ENCODE results near the gene MMD2.

MMD2 gene

DNA sequence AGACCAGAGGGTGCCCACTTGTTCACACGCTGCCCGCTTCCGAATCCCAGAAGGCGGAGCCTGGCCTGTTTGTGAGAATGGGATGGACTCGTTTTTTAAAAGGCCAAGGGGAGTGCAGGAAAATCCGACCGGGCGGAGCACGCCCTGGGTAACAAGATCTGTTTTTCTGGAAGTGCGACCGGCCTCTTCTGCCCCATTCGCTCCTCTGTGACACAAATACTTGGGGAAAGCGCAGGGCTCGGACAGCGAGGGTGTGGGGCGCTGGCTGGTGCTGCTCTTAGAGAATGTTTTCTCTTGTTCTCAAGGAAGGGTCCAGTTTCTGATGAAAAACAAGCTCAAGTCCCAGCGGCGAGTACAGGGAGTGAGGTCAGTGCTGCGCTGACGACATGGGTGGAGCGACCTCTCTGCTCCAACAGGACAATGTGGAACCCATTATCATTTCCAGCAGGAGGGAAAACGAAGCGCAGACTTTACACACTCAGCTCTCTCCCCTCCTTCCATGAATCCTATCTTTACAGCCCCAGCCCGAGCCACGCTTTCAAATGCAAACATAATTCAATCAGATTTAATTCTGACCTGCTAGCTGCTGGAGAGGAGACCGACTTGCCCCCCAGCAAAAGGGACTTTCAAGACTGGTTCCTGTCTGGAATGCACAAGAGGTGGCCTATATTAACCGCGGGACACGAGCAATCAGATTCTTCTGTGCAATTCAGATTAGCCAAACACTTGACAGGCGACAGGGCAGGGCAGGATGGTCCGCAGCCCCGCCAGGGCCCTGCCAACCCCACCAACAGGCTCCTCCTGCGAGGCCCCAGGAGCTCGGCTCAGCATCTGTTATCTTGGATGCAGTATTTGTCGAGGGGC lies 76.6 kb downstream of the MMD2 start:
- TF ChIP-seq CTCF (conservative IDR thresholded peaks at IDR 0.05; ENCODE audit: low read depth, low read length): no peak
- H3K4me3 ChIP-seq (ENCODE audit: low read length): peak overlapping the region; percentile 42

GRCh38 chr7:4880218-4880617 lies 78.8 kb downstream of the MMD2 start:
- DNase-seq (ENCODE audit: low read depth): no peak
- no peak for TF ChIP-seq CTCF (conservative IDR thresholded peaks at IDR 0.05; ENCODE audit: low read depth, low read length)
- no peak overlapping the region for H3K4me3 ChIP-seq (ENCODE audit: low read length)

More for the DNA sequence above, 76.6 kb downstream of the MMD2 start:
- DNase-seq (ENCODE audit: low read depth): no peak

- TF ChIP-seq CTCF (conservative IDR thresholded peaks at IDR 0.05; ENCODE audit: low read depth, low read length): no peak
- H3K4me3 ChIP-seq (ENCODE audit: low read length): no peak overlapping the region
- no peak for DNase-seq (ENCODE audit: low read depth)
Measured at GRCh38 chr7:4879396-4880081, 79.4 kb downstream of the MMD2 start.

GRCh38 chr7:4878336-4879335 lies 80.4 kb downstream of the MMD2 start:
- TF ChIP-seq CTCF (conservative IDR thresholded peaks at IDR 0.05; ENCODE audit: low read depth, low read length): no peak
- no peak overlapping the region for H3K4me3 ChIP-seq (ENCODE audit: low read length)
- DNase-seq (ENCODE audit: low read depth): no peak

DNA sequence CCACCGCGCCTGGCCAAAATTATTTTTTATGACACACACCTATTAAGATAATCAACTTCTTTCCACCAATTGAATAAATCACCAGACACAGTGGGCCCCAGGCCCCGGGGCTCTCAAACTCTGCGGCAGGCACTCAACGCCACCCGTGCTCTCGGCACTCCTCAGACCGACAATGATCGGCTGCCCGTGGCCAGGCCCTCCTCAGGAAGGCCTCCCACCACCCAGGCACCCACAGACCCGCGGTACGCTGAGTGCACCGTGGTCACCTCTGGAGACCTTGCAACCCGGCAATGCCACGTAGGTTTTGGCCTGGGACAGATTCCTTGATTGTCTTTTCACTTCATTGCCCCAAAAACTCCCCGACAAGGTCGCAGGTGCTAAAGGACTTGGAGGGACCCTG lies 82.4 kb downstream of the MMD2 start:
- no peak for TF ChIP-seq CTCF (conservative IDR thresholded peaks at IDR 0.05; ENCODE audit: low read depth, low read length)
- no peak for DNase-seq (ENCODE audit: low read depth)
- H3K4me3 ChIP-seq (ENCODE audit: low read length): no peak overlapping the region

DNA sequence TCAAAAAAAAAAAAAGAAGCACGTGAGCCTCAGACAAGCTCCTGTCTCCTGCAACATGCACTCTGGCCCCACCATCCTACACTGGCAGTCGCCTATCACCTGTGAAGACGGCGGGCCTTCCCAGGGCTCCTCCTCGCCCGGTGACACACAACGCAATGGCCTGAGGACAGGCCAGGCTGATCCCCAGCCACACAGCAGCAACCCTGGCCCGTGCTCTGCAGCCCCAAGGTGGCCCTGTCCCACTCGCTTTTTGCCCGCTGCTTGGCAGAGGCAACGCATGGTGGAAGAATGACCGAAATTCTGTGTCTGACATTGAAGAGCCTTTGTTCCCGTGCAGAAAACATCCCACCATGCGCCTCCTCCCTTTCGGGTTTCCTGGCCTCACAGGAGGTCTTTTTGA lies 83.6 kb downstream of the MMD2 start:
- DNase-seq (ENCODE audit: low read depth): no peak
- TF ChIP-seq CTCF (conservative IDR thresholded peaks at IDR 0.05; ENCODE audit: low read depth, low read length): no peak
- H3K4me3 ChIP-seq (ENCODE audit: low read length): no peak overlapping the region

Data from retinal pigment epithelial cell (primary cell).